Measurements from ENCODE around the gene HOXC13.

GRCh38 chr12:53927220-53928029, 11.2 kb upstream of the HOXC13 start:
- TF ChIP-seq POLR2AphosphoS5 (IDR thresholded peaks at IDR 0.05; ENCODE audit: low read depth, low read length) (no peak), CTCF (IDR thresholded peaks at IDR 0.05) (no peak), REST (IDR thresholded peaks at IDR 0.05; ENCODE audit: insufficient read depth in 1 of 2, low read depth in 2 of 2, low read length in 1 of 2) (no peak), TCF7L2 (IDR thresholded peaks at IDR 0.05; ENCODE audit: low read depth, low read length) (no peak), SIN3A (IDR thresholded peaks at IDR 0.05; ENCODE audit: borderline replicate concordance, insufficient read depth, low read depth, low read length) (no peak)

Measured in Panc1 (cell line).